Activated CD4-positive, alpha-beta T cell treated with anti-CD3 and anti-CD28 coated beads, Interleukin-2, amount 10 ng/mL, durations not matched to agents 7 days and 5 days (primary cell): ENCODE data around the gene CFL2. TPM values are rescaled to one million over a fixed set of nuclear protein-coding genes. Genes with fewer than 3 reads are reported as not detected.
A peak's percentile ranks its signal among the peaks of the same experiment; 100 is the strongest.
"Not testable (repeated sequence)": the region's sequence is repeated elsewhere in the genome, so short reads cannot be mapped to it uniquely, and the experiment has no call there.

Experiments
- CTCF ChIA-PET: fragments of 350-600 bp; sonication (Branson Sonifier 250); formaldehyde crosslinking; loops from one replicate; lab custom pipeline; 2021; ENCODE audit warnings: antibody characterized with exemption; lab: Charles Lee
- POLR2A ChIA-PET: fragments of 350-600 bp; sonication (Branson Sonifier 250); formaldehyde crosslinking; loops from one replicate; lab custom pipeline; 2021; ENCODE audit warnings: antibody characterized with exemption; lab: Charles Lee
- DNase-seq: peaks from one replicate; pipeline ENCODE4 v3.0.0-alpha.2; 2020
- H3K27ac Mint-ChIP-seq: one replicate; pipeline ENCODE4 v1.8.0; 2021; ENCODE audit warnings: mild to moderate bottlenecking, moderate library complexity, mixed read lengths
- H3K27me3 Mint-ChIP-seq: one replicate; pipeline ENCODE4 v1.8.0; 2021; ENCODE audit warnings: mixed read lengths
- H3K36me3 Mint-ChIP-seq: one replicate; pipeline ENCODE4 v1.8.0; 2021; ENCODE audit warnings: low read depth, mixed read lengths
- H3K4me1 Mint-ChIP-seq: one replicate; pipeline ENCODE4 v1.8.0; 2021; ENCODE audit warnings: mixed read lengths
- H3K4me3 Mint-ChIP-seq: one replicate; pipeline ENCODE4 v1.8.0; 2021; ENCODE audit warnings: mild to moderate bottlenecking, moderate library complexity, mixed read lengths
- H3K9me3 Mint-ChIP-seq: one replicate; pipeline ENCODE4 v1.8.0; 2021; ENCODE audit warnings: mixed read lengths
- total RNA-seq, 2 experiments: library from RNA; stranded (reverse); gene quantifications; one replicate each; pipeline ENCODE4 v1.2.3, GENCODE V29; 2021

The CFL2 gene
- total RNA-seq, 2 experiments from 2014 or later = 5.4 to 6.3 TPM

DNA sequence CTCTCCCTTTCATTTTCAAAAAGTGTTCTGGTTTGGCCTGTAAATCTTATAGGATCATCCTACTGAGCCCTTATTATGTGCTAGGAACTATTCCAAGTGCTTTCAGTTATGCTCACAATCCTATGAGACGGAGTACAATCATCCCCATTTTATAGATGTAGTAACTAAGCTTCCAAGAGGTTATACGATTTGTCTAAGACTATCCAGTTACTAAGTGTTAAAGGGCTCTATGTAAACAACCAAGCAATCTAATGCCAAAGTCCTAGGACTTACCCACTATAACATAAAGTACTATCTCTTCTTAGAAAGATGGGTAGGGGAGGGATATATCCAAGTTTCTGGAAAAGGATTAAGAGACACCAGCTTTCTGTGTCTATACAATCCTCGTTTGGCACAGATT, 6.7 kb downstream of the CFL2 start:
- no peak for DNase-seq
- H3K9me3 Mint-ChIP-seq = no peaks in the 10 kb centered on the region
- H3K4me3 Mint-ChIP-seq = no peak overlapping the region
- POLR2A ChIA-PET = no interaction called here
- H3K36me3 Mint-ChIP-seq = peaks cover 7% of the 10 kb centered on the region
- no peaks in the 10 kb centered on the region for H3K27me3 Mint-ChIP-seq
- CTCF ChIA-PET = interaction anchor here (0.5 to 1.7 kb wide), 3 partner anchors 10 to 407 kb away, joined by 3 to 5 read pairs (median 3); no protein-coding TSS in a partner anchor
- H3K27ac Mint-ChIP-seq = no peak overlapping the region
- peaks cover 4% of the 10 kb centered on the region for H3K4me1 Mint-ChIP-seq

DNA sequence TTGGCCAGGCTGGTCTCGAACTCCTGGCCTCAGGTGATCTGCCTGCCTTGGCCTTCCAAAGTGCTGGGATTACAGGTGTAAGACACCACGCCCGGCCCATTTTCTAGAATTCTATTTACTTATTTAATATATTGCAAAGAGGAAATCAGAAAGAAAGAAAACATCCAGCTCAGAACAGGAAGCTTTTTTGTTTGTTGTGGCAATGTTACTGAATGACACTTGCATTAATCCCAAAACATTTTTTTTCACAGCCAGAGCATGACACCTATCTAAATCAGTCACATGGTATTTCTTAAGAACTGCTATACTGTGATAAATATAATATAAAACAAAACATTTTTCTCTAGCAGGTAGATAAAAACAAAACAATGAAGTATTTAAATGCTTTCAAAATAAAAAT, 12.6 kb downstream of the CFL2 start:
- H3K9me3 Mint-ChIP-seq = no peaks in the 10 kb centered on the region
- no peaks in the 10 kb centered on the region for H3K4me1 Mint-ChIP-seq
- ChIA-PET POLR2A (no interaction called here), CTCF (interaction anchor here (0.8 to 2.5 kb wide), 3 partner anchors 10 to 21 kb away, joined by 3 to 6 read pairs (median 3); no protein-coding TSS in a partner anchor)
- H3K36me3 Mint-ChIP-seq = no peaks in the 10 kb centered on the region
- no peaks in the 10 kb centered on the region for H3K27me3 Mint-ChIP-seq
- no peak overlapping the region for H3K27ac Mint-ChIP-seq
- DNase-seq = no peak
- no peak overlapping the region for H3K4me3 Mint-ChIP-seq

DNA sequence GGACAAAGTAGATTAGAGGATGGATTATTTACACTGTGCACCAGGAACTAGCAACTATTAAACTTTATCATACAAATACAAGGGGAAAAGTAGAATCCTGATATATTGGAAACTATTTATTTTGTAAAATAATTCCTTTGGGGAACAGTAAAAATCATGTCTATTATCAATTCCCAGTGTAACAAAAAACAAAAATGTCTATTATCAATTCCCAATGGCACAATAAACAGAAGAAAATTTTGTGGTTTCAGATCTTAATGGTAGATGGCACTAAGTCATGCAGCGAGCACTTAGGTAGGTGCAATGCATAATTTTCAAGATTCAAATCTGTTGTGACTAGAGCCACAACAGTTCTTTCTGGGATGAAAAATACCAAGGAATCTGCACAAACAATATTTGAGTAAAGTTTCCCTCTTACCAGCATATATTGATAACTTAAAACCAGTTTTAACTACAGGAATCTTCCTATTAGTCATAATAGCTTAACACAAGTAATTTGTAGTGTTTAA, 13.7 kb downstream of the CFL2 start:
- Mint-ChIP-seq H3K4me3 (no peak overlapping the region), H3K27ac (no peak overlapping the region), H3K36me3 (no peaks in the 10 kb centered on the region), H3K9me3 (no peaks in the 10 kb centered on the region), H3K27me3 (no peaks in the 10 kb centered on the region), H3K4me1 (no peaks in the 10 kb centered on the region)
- POLR2A ChIA-PET = no interaction called here
- DNase-seq = no peak
- CTCF ChIA-PET = interaction anchor here (2.5 kb wide), 1 partner anchor 22 kb away, joined by 6 read pairs; no protein-coding TSS in a partner anchor

DNA sequence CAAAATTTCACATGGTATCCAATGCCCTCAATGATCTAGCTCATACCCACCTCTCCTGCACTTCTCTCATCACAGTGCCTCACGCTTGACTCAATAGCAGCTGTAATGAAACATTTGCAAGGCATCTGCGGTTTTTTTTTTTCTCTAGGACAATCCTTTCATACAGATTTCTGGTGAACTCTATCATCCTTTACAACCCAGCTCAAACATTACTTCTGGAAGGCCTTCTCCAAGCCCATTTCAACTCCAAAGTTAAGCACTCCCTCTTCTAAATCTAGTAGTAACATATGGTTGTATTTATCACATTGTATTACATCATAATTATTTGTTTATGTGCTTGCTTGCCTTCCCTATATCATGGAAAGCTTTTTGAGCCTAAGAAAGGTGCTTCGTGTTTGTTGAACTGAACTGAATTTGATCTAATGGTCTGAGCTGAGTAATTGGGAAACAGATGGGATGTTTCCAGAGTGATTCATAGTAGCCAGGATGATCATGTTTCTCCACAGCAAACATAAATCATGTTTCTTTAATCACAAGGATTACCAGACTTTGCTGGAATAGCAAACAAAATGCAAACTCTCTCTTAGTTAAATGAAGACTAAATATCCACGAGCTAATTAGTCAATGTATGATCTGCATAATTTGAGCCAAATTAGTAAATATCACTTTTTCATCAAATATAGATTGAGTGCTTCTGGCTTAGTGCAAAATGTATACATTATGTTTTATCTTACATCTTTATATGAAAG, 14.3 kb downstream of the CFL2 start:
- H3K9me3 Mint-ChIP-seq = no peaks in the 10 kb centered on the region
- no peaks in the 10 kb centered on the region for H3K36me3 Mint-ChIP-seq
- no peak overlapping the region for H3K27ac Mint-ChIP-seq
- POLR2A ChIA-PET = no interaction called here
- no peaks in the 10 kb centered on the region for H3K4me1 Mint-ChIP-seq
- CTCF ChIA-PET = interaction anchor here (0.5 kb wide), 1 partner anchor 402 kb away, joined by 3 read pairs; no protein-coding TSS in a partner anchor
- H3K4me3 Mint-ChIP-seq = no peak overlapping the region
- no peaks in the 10 kb centered on the region for H3K27me3 Mint-ChIP-seq
- DNase-seq = no peak

DNA sequence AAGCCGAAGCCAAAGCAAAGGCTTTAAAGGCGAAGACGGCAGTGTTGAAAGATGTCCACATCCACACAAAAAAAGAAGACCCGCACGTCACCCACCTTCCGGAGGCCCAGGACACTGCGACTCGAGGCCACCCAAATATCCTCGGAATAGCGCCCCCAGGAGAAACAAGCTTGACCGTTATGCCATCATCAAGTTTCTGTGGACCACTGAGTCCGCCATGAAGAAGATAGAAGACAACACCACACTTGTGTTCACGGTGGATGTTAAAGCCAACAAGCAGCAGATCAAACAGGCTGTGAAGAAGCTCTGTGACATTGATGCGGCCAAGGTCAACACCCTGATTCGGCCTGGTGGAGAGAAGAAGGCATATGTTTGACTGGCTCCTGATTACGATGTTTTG, 20.2 kb downstream of the CFL2 start:
- H3K4me3 Mint-ChIP-seq, DNase-seq, H3K9me3 Mint-ChIP-seq, H3K27me3 Mint-ChIP-seq, H3K27ac Mint-ChIP-seq, CTCF ChIA-PET, POLR2A ChIA-PET, H3K36me3 Mint-ChIP-seq: not testable (repeated sequence)
- peaks cover 14% of the 10 kb centered on the region for H3K4me1 Mint-ChIP-seq

DNA sequence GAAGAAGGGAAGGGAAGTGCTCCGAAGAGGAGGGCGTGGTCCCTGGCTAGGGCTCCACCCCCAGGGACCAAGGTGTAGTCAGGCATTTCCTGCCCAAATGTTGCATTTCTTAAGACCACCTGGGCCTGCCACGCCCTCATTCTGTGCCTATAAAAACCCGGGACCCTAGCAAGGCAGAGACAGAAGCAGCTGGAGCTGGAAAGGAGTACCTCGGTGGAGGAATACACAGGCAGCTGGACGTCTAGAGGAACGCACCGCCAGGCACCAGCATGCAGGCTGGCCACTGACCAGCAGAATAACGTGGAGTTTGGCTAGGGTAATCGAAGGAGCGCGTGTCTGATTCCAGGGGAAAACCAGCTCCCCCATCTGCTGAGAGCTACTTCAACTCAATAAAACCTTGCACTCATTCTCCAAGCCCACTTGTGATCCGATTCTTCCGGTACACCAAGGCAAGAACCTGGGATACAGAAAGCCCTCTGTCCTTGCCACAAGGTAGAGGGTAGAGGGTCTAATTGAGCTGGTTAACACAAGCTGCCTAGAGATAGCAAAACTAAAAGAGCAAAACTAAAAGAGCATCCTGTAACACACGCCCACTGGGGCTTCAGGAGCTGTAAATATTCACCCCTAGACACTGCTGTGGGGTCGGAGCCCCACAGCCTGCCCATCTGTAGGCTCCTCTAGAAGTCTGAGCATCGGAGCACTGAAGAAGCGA, 21.0 kb downstream of the CFL2 start:
- CTCF ChIA-PET = interaction anchor here (1.1 to 1.7 kb wide), 2 partner anchors 10 kb away, joined by 4 to 6 read pairs; no protein-coding TSS in a partner anchor
- H3K4me1 Mint-ChIP-seq = peaks cover 14% of the 10 kb centered on the region
- POLR2A ChIA-PET = interaction anchor here (0.5 to 0.6 kb wide), 2 partner anchors 106 to 184 kb away, joined by 3 to 4 read pairs; no protein-coding TSS in a partner anchor
- H3K27me3 Mint-ChIP-seq = peaks cover 7% of the 10 kb centered on the region
- no peaks in the 10 kb centered on the region for H3K9me3 Mint-ChIP-seq
- H3K4me3 Mint-ChIP-seq = peak overlapping the region; percentile 21
- no peaks in the 10 kb centered on the region for H3K36me3 Mint-ChIP-seq
- peak overlapping the region; percentile 77 for H3K27ac Mint-ChIP-seq
- DNase-seq = no peak

DNA sequence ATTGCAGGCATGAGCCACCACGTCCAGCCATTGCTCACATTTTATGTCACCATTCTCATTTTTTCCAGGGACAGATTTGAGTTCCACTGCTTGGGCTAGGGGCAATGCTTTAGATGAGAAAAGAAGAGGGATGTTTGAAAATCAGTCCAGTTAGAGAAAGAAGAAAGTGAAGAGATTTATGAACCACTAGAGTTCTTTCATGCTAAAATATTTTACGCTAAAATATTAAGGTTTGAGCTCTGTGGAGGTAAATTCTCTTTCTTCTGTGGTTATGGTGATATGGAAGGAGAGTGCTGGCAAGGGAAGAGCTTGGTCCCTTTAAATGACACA, 21.5 kb downstream of the CFL2 start:
- Mint-ChIP-seq H3K9me3 (no peaks in the 10 kb centered on the region), H3K27ac (no peak overlapping the region), H3K27me3 (peaks cover 7% of the 10 kb centered on the region), H3K4me3 (no peak overlapping the region), H3K36me3 (no peaks in the 10 kb centered on the region), H3K4me1 (peaks cover 14% of the 10 kb centered on the region)
- CTCF ChIA-PET = interaction anchor here (0.6 to 1.7 kb wide), 4 partner anchors 10 to 263 kb away, joined by 3 to 6 read pairs (median 4); no protein-coding TSS in a partner anchor
- DNase-seq = no peak
- POLR2A ChIA-PET = interaction anchor here (0.5 to 0.6 kb wide), 2 partner anchors 105 to 184 kb away, joined by 3 to 4 read pairs; no protein-coding TSS in a partner anchor

DNA sequence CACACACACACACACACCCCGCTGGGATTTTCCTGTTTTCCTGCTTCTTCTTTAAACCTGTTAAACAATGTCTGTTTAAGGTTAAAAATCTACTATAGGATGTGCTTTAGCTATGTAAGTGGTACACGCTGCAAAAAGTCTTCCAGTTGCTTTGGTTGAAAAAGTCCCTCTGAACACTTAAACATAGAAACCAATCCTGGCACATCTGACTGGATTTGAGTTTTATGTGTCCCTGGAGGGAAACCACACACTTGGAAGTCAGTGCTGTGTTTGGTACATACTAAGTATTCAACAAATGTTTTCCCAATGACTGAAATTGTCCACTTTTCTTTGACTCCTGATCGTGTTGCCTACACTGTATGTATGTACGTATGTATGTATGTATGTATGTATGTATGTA, 22.0 kb downstream of the CFL2 start:
- DNase-seq = no peak
- Mint-ChIP-seq H3K4me1 (peaks cover 14% of the 10 kb centered on the region), H3K27me3 (peaks cover 7% of the 10 kb centered on the region), H3K9me3 (no peaks in the 10 kb centered on the region), H3K36me3 (no peaks in the 10 kb centered on the region), H3K27ac (no peak overlapping the region), H3K4me3 (no peak overlapping the region)
- CTCF ChIA-PET = interaction anchor here (0.6 to 1.7 kb wide), 3 partner anchors 9 to 264 kb away, joined by 3 to 4 read pairs (median 3); no protein-coding TSS in a partner anchor
- POLR2A ChIA-PET = no interaction called here

DNA sequence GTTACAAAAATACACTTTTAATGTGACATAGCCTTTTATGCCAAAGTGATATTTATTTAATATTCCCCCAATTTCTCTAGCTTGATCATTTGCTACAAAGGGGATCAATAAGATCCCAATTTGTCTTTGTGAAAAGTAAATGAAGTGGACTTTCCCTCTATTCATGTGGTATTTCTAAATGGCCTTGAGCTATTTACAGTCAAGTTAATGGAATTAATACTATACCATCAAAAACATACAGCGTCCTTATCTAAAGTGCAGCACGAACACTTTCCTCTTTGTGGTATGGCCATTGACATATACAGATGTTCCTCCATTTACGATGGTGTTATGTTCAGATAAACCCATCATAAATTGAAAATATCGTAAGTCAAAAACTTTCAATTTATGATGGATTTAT, 23.2 kb downstream of the CFL2 start:
- H3K4me3 Mint-ChIP-seq = no peak overlapping the region
- no peak overlapping the region for H3K27ac Mint-ChIP-seq
- ChIA-PET POLR2A (no interaction called here), CTCF (interaction anchor here (0.6 to 1.7 kb wide), 3 partner anchors 8 to 238 kb away, joined by 3 to 4 read pairs (median 3); no protein-coding TSS in a partner anchor)
- H3K36me3 Mint-ChIP-seq = no peaks in the 10 kb centered on the region
- peaks cover 14% of the 10 kb centered on the region for H3K4me1 Mint-ChIP-seq
- H3K27me3 Mint-ChIP-seq = peaks cover 7% of the 10 kb centered on the region
- H3K9me3 Mint-ChIP-seq = no peaks in the 10 kb centered on the region
- no peak for DNase-seq

DNA sequence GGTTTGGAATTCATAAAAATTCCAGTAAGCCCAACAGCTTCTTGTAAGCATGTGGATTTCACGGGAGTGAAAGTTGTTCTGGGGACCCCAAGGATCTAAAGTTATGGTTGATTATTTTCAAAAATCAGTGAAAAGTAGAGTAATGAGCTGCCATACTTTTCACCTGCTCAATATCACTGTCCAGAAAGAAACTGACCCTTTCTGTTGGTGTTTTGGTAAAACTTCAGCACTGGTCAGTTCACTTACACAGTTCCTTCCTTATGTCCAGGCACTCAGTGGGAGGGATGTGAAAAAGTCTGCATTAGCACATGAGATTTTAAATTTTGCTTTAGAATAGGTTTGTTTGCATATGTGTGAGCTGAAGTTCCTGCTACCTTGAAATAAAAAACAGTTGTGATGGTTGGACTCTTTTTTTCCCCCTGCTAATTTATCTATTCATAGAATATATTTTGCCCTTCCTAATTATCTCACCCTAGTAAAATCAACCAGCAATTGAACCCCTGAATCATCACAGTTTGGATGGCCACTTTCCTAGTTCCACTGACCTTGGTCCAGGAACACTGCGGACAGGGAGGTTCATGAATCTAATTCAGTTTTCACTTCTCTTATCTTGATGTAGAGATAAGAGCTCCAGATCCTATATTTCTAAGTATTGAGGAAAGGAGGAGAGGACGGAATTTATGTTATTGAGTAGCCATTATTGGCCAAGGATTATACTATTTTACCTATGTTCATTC, 25.8 kb downstream of the CFL2 start:
- Mint-ChIP-seq H3K36me3 (no peaks in the 10 kb centered on the region), H3K4me1 (peaks cover 12% of the 10 kb centered on the region), H3K27me3 (peaks cover 7% of the 10 kb centered on the region), H3K9me3 (no peaks in the 10 kb centered on the region), H3K27ac (no peak overlapping the region), H3K4me3 (no peak overlapping the region)
- no peak for DNase-seq
- POLR2A ChIA-PET = no interaction called here
- CTCF ChIA-PET = interaction anchor here (0.6 to 1.3 kb wide), 3 partner anchors 8 to 41 kb away, joined by 3 to 4 read pairs (median 4); no protein-coding TSS in a partner anchor

DNA sequence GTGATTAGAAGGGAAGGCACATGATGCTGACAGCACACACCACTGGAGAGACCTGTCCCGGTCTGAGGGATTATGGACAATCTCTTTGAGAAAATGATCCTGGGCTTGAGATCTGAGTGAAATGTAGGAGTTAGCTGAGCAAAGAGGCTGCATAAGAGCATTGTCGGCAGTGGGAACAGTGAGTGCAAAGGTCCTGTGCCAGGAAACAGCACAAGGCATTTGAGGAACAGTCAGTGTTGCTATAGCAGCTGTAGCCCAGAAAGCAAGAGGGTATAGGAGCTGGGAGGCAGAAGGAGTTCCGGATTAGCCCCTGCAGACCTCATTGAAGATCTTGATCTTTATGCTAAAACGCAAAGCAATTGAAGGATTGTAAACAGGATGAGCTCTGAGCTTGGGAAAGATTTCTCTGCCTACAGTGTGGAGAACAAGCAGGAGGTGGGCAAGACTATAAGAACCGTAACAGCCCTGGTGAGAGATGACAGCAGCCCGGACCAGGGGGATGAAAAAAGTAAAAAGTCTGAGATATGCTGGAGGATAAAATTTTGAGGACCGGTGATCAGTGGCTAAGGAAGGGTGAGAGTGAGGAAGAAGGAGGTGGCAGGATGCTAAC, 28.5 kb downstream of the CFL2 start:
- H3K27me3 Mint-ChIP-seq = peaks cover 4% of the 10 kb centered on the region
- peaks cover 12% of the 10 kb centered on the region for H3K4me1 Mint-ChIP-seq
- ChIA-PET POLR2A (no interaction called here), CTCF (no interaction called here)
- H3K36me3 Mint-ChIP-seq = no peaks in the 10 kb centered on the region
- H3K9me3 Mint-ChIP-seq = no peaks in the 10 kb centered on the region
- no peak overlapping the region for H3K27ac Mint-ChIP-seq
- H3K4me3 Mint-ChIP-seq = no peak overlapping the region
- DNase-seq = no peak

DNA sequence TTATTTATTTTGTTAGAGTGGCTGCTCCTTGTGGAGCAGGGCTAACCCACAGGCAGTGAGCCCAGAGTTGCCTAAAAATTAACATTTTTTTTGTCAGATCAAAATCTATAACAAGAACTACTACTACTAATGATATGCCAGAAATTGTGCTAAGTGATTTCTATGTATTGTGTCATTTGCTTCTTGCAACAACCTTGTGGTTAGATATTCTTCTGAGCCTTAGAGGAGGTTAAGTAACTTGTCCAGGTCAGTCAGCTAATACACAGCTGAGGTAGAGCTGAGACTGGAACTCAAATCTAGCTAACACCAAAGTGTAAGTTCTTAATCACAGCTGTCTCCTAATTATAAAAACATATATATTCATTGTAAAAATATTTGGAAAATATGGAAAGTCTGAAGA, 29.8 kb downstream of the CFL2 start:
- POLR2A ChIA-PET = no interaction called here
- Mint-ChIP-seq H3K4me3 (no peak overlapping the region), H3K36me3 (no peaks in the 10 kb centered on the region), H3K4me1 (peaks cover 12% of the 10 kb centered on the region), H3K9me3 (no peaks in the 10 kb centered on the region), H3K27me3 (peaks cover 2% of the 10 kb centered on the region), H3K27ac (no peak overlapping the region)
- DNase-seq = no peak
- CTCF ChIA-PET = no interaction called here
